ENCODE data around the gene PDXK. TPM values are rescaled to one million over a fixed set of nuclear protein-coding genes. Genes with fewer than 3 reads are reported as not detected.

PDXK gene
- total RNA-seq, 4 donors from 2014 or later: 58.8 to 111 (median 93.5) TPM

DNA sequence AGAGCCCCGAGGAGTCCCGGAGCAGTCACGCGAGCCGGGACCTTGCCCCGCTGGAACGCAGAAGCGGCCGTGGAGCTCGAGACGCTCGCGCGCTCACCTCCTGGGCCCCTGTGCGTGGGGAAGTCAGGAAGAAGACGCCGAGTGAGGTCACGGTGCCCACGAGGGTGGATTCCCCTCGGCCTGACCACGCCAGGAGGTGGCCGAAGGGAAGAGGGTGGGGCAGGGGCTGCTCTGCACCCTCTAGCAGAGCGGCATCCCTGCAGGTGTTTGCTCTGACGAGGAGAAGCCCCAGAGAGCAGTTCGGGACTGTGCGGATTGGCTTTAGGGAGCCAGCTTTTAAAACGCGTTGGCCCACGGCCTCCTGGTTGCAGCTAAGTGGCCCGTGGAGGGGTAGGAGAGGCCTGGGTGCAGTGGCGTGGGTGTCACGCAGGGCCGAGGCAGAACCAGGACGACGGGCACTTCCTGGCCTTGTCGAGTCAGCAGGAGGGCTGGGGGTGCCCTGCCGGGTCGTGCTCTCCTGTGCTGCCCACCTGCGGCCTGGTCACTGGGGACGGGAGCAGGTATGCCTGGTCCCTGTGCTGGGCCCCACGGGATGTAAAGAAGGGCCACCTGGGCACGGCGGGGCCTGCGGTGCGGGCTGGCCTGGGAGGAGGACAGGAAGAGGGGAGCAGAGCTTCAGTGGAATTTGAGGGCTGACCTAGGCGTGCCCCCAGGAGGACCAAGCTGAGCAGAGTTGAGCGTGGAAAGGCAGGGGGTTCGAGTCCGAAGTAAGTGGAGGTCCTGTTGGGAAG is 1.0 kb downstream of the PDXK start:
- TF ChIP-seq, protein P1, sequence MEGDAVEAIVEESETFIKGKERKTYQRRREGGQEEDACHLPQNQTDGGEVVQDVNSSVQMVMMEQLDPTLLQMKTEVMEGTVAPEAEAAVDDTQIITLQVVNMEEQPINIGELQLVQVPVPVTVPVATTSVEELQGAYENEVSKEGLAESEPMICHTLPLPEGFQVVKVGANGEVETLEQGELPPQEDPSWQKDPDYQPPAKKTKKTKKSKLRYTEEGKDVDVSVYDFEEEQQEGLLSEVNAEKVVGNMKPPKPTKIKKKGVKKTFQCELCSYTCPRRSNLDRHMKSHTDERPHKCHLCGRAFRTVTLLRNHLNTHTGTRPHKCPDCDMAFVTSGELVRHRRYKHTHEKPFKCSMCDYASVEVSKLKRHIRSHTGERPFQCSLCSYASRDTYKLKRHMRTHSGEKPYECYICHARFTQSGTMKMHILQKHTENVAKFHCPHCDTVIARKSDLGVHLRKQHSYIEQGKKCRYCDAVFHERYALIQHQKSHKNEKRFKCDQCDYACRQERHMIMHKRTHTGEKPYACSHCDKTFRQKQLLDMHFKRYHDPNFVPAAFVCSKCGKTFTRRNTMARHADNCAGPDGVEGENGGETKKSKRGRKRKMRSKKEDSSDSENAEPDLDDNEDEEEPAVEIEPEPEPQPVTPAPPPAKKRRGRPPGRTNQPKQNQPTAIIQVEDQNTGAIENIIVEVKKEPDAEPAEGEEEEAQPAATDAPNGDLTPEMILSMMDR (IDR thresholded peaks at IDR 0.05): no peak
- DNase-seq (ENCODE audit: low spot score) (no peak), ATAC-seq (ENCODE audit: low FRiP score) (no peak)

- TF ChIP-seq, protein P1 (IDR thresholded peaks at IDR 0.05): no peak
- no peak for ATAC-seq (ENCODE audit: low FRiP score)
- DNase-seq (ENCODE audit: low spot score): no peak
These were observed 1.7 kb downstream of the PDXK start for GRCh38 chr21:43720539-43721166.

DNA sequence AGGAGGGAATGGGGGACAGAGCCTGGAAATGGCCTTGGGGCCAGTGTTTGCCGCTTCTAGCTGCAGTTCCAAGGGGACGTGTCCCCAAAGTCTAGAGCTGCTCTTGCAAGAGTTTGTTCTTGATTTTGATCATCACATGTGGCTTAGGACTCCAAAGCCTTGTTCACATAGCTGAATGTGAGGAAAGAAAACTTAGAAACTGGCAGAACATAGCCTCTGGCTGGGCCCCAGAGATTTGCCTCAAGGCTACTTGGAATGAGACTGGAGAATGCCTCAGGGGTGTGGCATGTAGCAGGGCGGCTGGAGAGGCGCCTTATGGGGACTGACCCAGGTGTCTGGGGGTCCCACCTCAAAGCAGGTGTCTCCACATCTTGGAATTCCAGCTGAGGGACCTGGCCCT is 2.3 kb downstream of the PDXK start:
- TF ChIP-seq, protein P1 (IDR thresholded peaks at IDR 0.05): no peak
- DNase-seq (ENCODE audit: low spot score) (no peak), ATAC-seq (ENCODE audit: low FRiP score) (no peak)

GRCh38 chr21:43721939-43722338 is 3.0 kb downstream of the PDXK start:
- DNase-seq (ENCODE audit: low spot score) (no peak), ATAC-seq (ENCODE audit: low FRiP score) (no peak)
- TF ChIP-seq, protein P1 (IDR thresholded peaks at IDR 0.05): no peak

GRCh38 chr21:43723648-43724047 is 4.7 kb downstream of the PDXK start:
- TF ChIP-seq, protein P1 (IDR thresholded peaks at IDR 0.05): no peak
- ATAC-seq (ENCODE audit: low FRiP score): no peak

DNA sequence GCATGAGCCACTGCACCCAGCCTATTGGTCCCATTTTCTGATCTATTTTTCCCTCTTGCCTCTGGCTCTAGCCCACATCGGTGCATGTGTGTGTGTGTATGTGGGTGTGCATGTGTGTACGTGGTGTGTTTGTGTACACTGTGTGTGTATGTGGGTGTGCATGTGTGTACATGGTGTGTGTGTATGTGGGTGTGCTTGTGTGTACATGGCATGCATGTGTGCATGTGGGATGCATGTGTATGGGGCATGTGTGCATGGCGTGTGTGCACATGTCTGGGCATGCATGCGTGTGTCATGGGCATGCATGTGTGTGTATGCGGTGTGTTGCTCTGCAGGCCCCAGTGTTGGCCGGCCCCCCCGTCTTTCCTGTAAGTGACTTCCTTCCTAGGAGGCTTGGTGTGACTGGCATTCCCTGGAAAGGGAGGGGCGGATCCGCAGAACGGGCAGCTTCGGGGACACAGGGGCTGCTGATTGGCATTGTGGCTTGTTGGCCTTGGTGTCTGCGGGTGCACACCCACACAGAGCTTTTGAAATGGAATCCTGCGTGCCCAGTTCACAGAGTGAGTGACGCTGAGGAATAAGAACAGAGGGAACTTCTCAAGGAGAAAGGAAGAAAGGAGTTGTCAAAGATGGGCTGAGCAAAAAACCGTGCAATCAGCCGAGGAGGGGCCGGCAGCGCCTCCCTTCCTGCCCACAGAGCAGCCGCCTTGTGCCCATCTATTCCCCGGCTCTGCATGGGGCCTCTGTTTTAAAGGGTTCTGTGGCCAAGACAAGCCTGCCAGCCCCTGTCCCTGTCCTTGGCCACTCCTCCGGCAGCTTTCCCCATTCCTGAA is 8.0 kb downstream of the PDXK start:
- TF ChIP-seq, protein P1 (IDR thresholded peaks at IDR 0.05): no peak
- DNase-seq (ENCODE audit: low spot score) (no peak), ATAC-seq (ENCODE audit: low FRiP score) (no peak)

More at GRCh38 chr21:43723648-43724047, 4.7 kb downstream of the PDXK start:
- DNase-seq (ENCODE audit: low spot score): no peak

Data from omental fat pad (tissue), 4 donors.